ENCODE data around the gene STIM1.
"Not testable (repeated sequence)": the region's sequence is repeated elsewhere in the genome, so short reads cannot be mapped to it uniquely, and the experiment has no call there.

Gene STIM1

DNA sequence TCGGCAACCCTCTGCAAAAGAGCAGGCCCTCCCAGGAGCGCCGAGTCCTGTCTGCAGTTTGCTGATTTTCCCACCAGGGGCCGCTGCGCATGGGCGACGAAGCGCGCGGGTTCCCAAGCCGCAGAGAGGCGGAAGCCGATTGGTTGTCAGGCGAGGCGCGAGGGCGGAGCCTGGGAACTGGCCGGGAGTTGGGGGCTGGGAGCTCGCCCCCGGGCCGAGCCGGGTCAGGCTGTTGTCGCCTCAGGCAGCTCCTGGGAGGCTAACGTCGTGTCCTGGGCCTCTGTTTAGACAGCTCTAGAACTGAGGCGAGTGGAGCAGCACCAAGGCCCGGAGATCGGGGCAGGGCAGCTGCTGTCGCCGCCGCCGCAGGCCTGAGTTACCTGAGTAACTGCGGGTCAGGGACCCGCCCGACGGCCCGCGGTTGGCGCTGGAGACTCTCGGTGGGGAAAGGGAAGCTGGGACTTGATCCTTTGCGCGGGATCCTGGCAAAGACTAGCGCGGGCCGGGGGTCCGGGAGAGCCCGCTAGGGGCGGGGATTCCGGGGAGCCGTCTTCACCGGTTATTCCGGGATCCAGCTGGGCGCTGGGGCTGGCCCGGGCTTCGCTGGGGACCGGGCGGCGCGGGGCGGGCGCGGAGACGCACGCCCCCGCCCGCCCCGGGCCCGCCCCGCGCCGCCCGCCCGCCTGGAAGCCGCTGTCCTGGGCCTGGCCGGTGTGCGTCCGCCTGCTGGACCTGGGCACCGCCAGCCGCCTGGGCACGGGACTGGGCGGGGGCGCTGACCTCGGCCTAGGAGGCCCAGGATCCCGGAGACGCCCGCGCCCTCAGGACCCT is at the start of gene STIM1:
STIM1 (plus strand) TSS at position 688 of the 831 bp plus-strand sequence. CDS start 607 bp downstream, outside the sequence.
- DNase-seq (ENCODE audit: low read depth): peak; percentile 79

DNA sequence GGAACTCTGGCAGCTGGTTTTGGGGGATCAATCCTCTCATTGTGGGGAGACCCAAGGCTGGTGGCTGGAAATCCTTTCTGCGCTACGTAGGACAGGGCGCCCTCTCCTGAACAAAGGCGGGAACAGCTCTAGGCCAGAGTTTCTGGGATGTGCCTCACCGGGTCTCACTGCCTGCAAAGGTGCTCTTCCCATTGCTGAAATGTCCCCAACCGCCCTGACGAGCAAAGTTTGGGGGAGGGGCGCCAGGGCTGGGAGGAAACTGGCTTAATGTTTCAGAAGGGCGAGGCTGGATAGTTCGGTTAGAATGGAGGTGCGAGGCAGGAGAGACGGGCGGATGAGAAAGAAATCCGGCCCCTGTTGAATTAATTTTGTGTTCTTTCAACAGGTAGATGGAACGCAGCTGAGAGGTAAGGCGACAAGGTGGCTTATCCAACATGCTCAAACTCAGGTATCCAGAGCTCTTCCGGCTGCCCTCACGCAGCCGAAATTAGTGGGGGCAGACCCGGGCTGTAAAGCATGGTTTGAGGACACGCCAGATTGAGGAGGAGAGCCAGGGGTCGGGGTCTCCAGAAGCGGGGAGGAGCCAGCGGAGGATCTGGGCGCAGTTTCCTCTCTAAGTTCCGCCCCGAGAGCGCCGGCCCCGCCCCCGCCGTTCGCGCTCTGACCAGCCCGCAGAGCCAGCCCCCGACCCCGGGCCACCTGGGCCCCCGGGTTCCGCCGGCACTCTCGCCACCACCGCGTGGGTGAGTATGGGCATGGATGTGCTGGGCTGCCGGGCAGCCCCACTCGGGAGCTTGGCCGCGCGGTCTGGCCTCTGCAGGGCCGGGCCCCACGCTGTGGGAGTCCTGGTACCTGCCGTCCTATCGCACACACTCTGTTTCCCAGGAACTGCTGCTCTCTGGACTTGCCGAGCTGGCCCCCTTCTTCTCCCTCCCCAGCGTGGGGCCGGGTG is 47.3 kb upstream of the STIM1 start, which contains the start of gene PGAP2:
PGAP2 (plus strand) TSS at position 652 of the 952 bp plus-strand sequence. CDS start 2,700 bp downstream, outside the sequence.
- no peak for DNase-seq (ENCODE audit: low read depth)

DNA sequence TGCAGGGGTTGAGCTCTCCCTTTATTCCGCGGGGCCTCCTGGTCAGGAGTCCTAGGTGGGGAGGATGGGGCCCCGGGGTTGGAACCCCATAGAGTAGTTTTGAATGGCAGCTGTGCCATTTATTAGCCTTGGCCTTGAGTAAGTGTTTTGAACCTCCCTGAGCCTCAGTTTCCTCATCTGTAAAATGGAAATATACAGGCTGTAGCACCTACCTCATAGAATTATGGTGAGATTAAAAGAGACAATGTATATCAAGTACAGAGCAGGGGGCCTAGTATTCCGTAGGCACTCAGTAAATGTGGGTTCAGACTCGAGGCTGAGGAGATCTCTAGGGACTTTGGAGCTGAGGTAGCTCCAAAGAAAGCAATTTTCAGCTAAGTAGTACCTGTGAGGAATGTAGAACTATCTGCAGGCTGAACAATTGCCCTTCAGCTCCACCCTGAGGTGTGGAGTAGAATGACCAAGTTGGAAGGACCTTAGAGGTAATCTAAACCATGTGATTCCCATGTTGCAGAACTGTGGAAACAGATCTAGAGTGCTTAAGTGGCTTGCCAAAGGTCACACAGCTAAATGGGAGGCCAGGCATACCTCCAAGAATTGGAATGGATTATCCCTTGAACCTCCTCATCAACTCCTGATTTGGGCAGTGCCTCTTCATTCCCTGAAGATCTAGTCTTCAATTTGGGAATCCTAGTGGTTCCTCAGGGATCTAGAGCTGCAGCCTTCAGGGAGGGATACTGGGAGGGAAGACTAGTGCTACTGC is 46.4 kb upstream of the STIM1 start:
- no peak for DNase-seq (ENCODE audit: low read depth)

DNA sequence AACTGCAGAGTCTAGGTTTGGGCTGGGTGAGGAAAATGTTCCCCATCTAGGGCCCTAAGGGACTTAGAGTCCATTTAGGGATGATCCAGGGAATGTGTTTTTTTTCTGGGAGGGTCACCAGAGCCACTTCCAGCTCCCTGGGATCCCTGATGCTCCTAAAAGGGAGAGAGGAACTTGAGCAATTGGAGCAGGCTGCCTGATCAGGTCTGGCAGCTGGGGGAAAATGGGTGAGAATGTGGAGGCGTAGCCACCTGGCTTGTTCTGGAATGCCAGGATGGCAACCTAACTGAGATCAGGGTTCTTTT is 45.9 kb upstream of the STIM1 start:
- no peak for DNase-seq (ENCODE audit: low read depth)

DNA sequence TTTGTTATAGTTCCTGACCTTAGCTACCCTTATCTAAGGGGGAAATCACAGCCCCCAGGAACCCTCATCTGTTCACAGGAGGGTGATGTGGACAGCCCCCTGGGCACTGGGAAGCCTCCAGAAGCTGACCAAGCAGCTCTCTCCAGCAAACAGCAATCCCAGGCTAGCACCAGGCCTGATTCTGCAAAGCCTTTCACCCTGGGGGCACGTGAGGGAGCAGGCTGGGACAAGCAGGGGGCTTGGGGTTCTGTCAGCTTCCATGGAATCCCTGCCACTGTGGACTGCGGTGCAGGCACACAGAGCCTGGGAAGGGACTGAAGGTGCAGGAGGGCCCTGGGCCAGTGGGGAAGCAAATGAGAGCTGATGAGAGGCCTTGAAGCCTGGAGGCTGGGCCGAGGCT is 45.0 kb upstream of the STIM1 start:
- DNase-seq (ENCODE audit: low read depth): no peak

DNA sequence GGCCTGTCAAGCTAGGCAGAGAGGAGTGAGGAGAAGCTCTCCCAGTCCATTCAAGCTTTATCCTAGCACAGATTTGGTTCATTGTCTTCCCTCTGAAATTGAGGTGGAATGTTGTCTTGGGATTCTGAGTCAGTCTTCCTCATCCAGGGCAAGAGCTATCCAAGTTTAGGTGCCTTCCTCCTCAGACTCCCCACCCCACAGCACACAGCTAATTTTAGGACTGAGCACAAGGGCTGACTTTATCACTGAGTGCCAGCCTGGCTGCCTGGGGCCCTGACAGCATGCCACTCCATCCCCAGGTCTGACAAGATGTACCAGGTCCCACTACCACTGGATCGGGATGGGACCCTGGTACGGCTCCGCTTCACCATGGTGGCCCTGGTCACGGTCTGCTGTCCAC is 44.5 kb upstream of the STIM1 start:
- DNase-seq (ENCODE audit: low read depth): no peak

DNA sequence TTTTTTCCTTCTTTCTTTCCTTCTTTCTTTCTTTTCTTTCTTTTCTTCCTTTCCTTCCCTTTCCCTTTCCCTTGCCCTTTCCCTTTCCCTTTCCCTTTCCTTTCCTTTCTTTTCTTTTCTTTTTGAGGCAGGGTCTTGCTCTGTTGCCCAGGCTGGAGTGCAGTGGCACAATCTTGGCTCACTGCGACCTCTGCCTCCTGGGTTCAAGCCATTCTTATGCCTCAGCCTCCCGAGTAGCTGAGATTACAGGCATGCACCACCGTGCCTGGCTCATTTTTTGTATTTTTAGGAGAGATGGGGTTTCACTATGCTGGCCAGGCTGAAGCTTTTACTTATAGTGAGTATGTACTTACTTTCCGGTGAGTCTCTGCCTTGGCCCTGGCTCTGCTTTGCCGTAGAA is 40.6 kb upstream of the STIM1 start:
- not testable (repeated sequence) for DNase-seq (ENCODE audit: low read depth)

DNA sequence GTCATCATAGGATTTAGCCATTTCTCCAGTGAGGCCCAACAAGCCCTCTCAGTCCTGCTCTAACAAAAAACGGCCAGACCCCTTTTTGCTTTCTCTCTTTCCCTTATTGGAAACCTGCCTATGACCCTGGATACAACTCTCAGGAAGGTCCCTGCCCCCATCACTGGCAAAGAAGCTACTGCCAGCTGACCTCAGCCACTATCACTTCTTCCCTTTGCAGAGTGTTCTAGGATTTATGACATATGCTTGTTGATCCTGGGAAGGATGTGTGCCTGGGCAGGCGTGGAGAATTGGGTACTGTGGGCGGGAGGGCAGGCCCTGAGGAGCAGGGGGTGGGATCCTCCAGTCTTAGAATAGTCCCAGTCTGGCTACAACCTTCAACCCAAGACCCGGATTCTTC is 39.6 kb upstream of the STIM1 start:
- no peak for DNase-seq (ENCODE audit: low read depth)

DNA sequence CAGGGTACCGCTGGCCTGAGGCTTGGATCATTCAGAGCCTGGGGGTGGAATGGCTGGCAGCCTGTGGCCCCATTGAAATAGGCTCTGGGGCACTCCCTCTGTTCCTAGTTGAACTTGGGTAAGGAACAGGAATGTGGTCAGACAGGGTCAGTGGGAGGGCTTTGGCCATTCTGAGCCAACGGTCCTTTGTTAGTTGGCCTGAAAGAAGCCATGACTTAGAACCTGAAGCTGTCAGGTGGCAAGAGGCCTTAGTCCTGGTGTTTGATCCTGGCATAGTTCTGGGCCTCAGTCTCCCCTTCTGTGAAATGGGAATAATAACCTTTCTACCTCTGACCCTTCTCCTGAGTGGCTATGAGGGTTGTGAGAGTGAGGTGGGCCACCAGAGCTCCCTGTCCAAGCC is 38.8 kb upstream of the STIM1 start:
- no peak for DNase-seq (ENCODE audit: low read depth)

DNA sequence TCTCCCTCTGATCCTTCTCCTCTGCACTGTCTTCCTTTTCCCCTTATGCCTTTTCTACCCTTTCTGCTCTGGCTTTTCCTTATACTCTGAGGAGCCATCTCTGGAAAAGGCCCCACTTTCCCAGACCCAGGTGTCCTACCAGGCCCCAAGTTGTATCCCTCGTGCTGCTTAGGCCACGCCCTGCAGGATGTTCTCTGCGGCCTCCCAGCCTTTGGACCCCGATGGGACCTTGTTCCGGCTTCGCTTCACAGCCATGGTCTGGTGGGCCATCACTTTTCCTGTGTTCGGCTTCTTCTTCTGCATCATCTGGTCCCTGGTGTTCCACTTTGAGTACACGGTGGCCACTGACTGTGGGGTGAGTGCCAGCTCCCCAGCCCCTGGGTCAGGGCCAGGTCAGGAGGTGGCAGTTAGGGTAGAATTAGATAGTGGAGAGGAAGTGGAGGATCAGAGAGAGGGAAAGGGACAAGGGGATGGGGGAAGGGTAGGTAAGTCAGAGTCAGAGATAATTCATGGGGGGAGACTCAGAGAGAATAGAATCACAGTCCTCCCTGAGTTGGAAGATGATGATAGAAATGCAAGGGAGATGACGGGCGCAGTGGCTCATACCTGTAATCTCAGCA is 38.2 kb upstream of the STIM1 start:
- DNase-seq (ENCODE audit: low read depth): no peak

DNA sequence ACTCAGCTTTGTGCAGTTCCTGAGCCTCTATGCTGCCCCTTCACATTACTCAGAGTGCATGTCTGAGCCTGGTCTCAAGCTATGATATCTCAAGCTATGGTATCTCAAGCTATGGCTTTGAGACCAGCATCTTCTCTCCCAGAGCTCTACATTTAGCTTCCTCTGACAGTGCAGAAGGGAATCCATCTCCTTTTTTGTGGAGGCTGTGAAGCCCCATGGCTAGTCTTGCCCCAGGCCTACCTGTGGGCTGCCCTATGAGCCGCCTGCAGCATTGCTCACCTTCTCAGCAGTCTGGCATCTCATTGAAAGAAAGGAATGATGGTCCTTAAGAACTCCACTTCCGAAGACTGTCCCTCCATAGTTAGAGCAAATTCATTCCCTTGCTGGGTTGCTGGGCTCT is 34.5 kb upstream of the STIM1 start:
- no peak for DNase-seq (ENCODE audit: low read depth)

DNA sequence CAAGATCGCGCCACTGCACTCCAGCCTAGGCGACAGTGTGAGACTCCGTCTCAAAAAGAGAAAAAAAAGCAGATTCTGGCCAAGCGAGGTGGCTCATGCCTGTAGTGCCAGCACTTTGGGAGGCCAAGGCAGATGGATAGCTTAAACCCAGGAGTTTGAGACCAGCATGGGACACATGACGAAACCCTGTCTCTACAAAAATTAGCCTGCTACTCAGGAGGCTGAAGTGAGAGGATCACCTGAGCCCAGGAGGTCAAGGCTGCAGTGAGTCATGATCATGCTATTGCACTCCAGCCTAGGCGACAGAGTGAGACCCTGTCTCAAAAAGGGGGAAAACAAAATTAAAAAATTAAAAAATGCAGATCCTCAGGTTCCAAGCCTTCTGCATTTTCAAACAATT is 33.2 kb upstream of the STIM1 start:
- DNase-seq (ENCODE audit: low read depth): no peak

DNA sequence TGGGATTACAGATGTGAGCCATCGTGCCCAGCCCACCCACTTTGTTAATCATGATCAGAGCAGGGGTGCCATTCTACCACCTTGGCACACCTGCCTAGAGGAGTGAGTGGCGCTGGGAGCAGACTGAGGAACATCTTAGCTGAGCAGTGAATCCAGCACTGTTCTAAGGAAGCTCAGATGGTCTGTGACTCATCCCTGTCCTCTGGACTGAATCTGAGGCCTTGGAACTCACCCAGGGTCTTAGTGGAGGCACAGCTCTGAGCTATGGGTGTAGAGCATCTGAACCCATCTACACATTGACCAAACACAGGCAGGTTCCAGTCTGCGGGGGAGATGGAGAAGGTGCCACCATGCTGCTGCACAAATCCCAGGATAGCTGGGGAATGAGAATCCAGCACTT is 32.2 kb upstream of the STIM1 start:
- DNase-seq (ENCODE audit: low read depth): no peak

DNA sequence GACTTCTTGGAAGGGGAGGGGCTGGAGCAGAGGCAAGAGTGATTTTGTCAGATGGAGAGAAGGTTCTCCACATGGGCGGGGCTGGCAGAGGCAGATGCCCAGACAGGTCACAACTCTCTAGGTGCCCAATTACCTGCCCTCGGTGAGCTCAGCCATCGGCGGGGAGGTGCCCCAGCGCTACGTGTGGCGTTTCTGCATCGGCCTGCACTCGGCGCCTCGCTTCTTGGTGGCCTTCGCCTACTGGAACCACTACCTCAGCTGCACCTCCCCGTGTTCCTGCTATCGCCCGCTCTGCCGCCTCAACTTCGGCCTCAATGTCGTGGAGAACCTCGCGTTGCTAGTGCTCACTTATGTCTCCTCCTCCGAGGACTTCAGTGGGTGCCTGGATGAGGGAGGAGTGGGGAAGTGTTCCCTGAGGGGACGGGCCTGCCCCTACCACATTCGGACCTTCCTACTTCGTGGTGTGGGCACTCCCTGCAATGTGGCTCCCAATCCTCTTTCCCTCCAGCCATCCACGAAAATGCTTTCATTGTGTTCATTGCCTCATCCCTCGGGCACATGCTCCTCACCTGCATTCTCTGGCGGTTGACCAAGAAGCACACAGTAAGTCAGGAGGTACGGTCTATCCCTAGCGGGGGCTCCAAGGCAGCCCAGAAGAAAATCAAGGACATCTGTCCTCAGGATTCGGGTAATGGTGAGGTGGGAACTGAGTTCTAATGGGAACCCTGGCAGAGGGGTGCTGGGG is 31.5 kb upstream of the STIM1 start:
- no peak for DNase-seq (ENCODE audit: low read depth)

DNA sequence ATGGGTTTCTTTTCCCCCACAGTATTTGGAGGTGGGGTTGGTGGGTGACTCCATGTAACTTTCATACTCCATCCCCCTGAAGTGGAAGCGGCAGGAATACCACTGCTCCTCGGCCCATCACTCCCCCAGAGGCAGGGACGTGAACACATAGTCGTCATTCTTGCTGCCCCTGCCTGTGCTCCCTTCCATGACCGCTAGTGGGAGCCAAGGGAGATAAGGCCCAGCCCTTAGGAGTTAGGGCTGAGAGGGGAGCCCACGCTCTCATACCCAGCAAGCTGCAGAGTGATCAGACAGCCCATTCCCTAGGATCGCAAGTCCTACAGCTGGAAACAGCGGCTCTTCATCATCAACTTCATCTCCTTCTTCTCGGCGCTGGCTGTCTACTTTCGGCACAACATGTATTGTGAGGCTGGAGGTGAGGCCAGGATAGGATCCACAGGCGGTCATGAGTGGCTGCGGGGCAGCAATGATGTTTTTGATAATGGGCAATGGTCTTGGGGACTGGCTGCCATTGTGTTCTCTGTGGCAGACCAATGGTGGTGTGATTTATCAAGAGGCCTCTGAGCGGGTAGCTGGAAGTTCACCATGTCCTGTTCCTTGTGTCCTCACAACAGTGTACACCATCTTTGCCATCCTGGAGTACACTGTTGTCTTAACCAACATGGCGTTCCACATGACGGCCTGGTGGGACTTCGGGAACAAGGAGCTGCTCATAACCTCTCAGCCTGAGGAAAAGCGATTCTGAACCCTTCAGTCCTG is 30.6 kb upstream of the STIM1 start:
- DNase-seq (ENCODE audit: low read depth): no peak

DNA sequence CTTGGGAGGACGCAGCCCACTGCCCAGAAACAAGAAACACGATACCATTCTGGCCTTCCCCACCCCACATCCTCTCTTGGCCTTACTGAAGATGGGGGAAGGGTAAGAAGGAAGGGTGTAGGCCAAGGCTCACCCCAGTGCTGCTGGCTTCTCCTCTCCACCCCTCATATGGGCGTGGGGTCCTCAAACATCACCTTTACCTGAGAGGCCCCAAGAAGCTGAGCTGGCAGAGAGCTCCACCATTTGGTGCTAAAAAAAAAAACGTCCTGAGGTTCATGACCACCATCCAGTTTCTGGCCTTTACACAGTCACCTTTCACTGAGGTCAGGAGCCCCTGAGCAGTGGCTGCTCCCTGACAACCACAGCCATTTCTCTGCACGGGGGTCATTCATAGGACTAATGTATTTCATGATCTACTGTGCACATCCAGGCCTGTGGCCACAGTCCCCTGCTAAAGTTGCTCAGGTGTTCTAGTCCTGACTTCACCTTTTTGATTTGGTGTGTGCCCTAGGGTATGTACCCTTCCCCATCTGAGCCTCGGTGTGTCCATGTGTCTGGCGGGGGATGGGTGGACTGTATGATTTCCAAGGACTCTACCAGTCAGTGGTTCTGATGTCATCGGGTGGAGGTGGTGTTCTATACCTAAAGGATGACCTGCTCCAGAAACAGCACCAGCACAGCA is 29.9 kb upstream of the STIM1 start:
- DNase-seq (ENCODE audit: low read depth): no peak

DNA sequence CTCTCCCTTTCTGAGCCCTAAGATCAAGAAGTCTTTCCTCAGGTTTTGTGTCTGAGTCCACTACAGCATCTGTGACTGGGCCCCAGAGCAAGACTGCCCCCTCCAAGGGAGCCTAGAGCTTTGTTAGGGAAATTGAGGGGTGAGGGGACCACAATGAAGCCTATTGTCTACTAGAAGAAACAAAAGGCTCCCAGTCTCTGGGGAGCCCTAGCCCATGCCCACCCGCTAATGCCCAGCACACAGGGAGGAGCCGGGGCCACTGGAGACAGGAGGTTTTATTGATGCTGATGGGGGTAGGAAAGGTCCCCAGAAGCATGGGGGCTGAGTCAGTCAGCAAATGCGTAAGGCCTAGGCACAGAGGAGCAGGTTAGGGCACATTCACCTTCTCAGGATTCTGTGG is 28.7 kb upstream of the STIM1 start:
- DNase-seq (ENCODE audit: low read depth): no peak

DNA sequence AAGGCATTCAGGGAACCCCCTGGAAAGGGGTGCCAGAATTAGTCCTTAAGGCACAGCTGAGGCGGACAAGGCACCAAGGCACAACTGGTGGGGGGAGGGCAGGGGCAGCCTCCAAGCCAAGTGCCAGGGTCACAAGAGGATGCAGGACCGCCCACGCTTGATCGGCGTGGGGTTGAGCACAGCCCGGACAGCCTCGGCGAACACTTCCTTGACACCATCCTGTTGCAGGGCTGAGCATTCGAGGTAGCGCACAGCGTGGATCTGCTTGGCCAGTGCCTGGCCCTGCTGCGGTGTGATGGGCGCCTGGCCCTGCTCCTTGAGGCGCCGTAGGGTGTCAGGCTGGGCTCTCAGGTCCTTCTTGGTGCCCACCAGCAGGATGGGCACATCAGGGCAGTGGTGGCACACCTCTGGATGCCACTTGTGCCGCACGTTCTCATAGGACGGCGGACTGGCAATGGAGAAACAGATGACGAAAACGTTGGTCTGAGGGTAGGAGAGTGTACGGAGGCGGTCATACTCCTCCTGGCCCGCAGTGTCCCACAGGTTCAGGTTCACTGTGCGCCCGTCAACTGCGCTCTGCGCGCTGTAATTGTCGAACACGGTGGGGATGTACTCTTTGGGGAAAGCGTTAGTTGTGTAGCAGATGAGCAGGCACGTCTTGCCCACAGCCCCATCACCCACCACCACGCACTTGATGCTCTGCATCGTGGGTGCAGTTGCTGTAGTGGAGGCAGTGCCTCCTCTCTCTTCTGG is 27.9 kb upstream of the STIM1 start:
- DNase-seq (ENCODE audit: low read depth): no peak

DNA sequence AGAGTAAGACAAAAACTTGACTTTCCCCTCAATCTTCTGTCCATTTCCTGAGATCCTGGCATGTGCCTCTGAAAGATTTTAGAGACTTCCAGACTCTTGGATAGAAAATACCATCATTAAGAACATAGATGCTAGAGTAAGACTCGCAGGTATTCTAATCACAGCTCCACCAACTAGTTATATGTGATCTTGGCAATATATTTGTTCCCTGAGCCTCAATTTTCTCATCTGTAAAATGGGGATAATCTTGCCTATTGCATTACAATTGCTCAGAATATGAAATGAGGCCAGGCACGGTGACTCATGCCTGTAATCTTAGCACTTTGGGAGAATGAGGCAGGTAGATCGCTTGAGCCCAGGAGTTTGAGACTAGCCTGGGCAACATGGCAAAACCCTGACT is 25.4 kb upstream of the STIM1 start:
- DNase-seq (ENCODE audit: low read depth): no peak

Measured in HS-5 (cell line).